HepG2 (cell line): Measurements from ENCODE around the gene COMP. TPM values are rescaled to one million over a fixed set of nuclear protein-coding genes. Genes with fewer than 3 reads are reported as not detected.

Experiments used
- FOXA3 ChIP-seq: IDR thresholded peaks from 2 replicates; pipeline ENCODE4 v1.6.1; 2016; ENCODE audit warnings: missing genetic modification reagents, missing compliant biosample characterization
- FOXC1 ChIP-seq: sonication (generic); formaldehyde crosslinking; IDR thresholded peaks from 2 replicates; pipeline ENCODE4 v1.8.0; 2022; ENCODE audit warnings: mild to moderate bottlenecking, missing genetic modification reagents, borderline replicate concordance
- GABPB1 ChIP-seq: IDR thresholded peaks from 2 replicates; pipeline ENCODE4 v1.6.1; 2016; ENCODE audit warnings: mild to moderate bottlenecking, missing genetic modification reagents, moderate library complexity, missing compliant biosample characterization
- GMEB1 ChIP-seq: sonication (generic); formaldehyde crosslinking; IDR thresholded peaks from 2 replicates; pipeline ENCODE4 v1.5.1; 2020; ENCODE audit warnings: missing genetic modification reagents, mild to moderate bottlenecking, borderline replicate concordance
- GPN1 ChIP-seq: sonication (generic); formaldehyde crosslinking; IDR thresholded peaks from 2 replicates; pipeline ENCODE4 v1.5.1; 2020; ENCODE audit warnings: missing genetic modification reagents, borderline replicate concordance
- IRF2 ChIP-seq: IDR thresholded peaks from 2 replicates; pipeline ENCODE4 v1.6.1; 2018; ENCODE audit warnings: missing genetic modification reagents, missing compliant biosample characterization
- JDP2 ChIP-seq: sonication (generic); formaldehyde crosslinking; IDR thresholded peaks from 2 replicates; pipeline ENCODE4 v1.8.1; 2022; ENCODE audit warnings: missing genetic modification reagents, borderline replicate concordance
- MED8 ChIP-seq: sonication (generic); formaldehyde crosslinking; IDR thresholded peaks from 2 replicates; pipeline ENCODE4 v1.8.1; 2023; ENCODE audit warnings: mild to moderate bottlenecking, missing genetic modification reagents; ENCODE audit not compliant: insufficient replicate concordance
- PHB2 ChIP-seq: fragments of 450-650 bp; IDR thresholded peaks from 2 replicates; pipeline ENCODE4 v1.6.1; 2018; ENCODE audit not compliant: partially characterized antibody
- POLR2AphosphoS5 ChIP-seq: IDR thresholded peaks from 2 replicates; pipeline ENCODE4 v1.6.1; 2012; ENCODE audit warnings: low read depth, low read length
- POLR2G ChIP-seq: fragments of 200-400 bp; formaldehyde crosslinking; IDR thresholded peaks from 2 replicates; pipeline ENCODE4 v1.6.1; 2018; ENCODE audit warnings: mild to moderate bottlenecking, low read depth, low read length, moderate library complexity
- SAFB2 ChIP-seq: sonication (generic); formaldehyde crosslinking; IDR thresholded peaks from 2 replicates; pipeline ENCODE4 v1.5.1; 2020; ENCODE audit warnings: missing genetic modification reagents, low read depth, mild to moderate bottlenecking, borderline replicate concordance
- SAP130 ChIP-seq: IDR thresholded peaks from 2 replicates; pipeline ENCODE4 v1.6.1; 2016; ENCODE audit warnings: low read depth
- TGIF2 ChIP-seq: IDR thresholded peaks from 2 replicates; pipeline ENCODE4 v1.6.1; 2016; ENCODE audit warnings: control low read depth, missing compliant biosample characterization
- ZBTB43 ChIP-seq: sonication (generic); formaldehyde crosslinking; conservative IDR thresholded peaks from 2 replicates; pipeline ENCODE4 v1.4.0; 2020; ENCODE audit warnings: missing genetic modification reagents
- ZFP36L2 ChIP-seq: sonication (generic); formaldehyde crosslinking; IDR thresholded peaks from 2 replicates; pipeline ENCODE4 v1.4.0; 2020; ENCODE audit warnings: missing genetic modification reagents
- ZFY ChIP-seq: sonication (generic); formaldehyde crosslinking; IDR thresholded peaks from 2 replicates; pipeline ENCODE4 v1.4.0; 2020; ENCODE audit warnings: missing genetic modification reagents
- ZMYM3 ChIP-seq: sonication (generic); formaldehyde crosslinking; IDR thresholded peaks from 2 replicates; pipeline ENCODE4 v1.5.1; 2020; ENCODE audit warnings: mild to moderate bottlenecking, missing genetic modification reagents
- ZNF12 ChIP-seq: sonication (generic); formaldehyde crosslinking; IDR thresholded peaks from 2 replicates; pipeline ENCODE4 v1.5.0; 2020; ENCODE audit warnings: missing genetic modification reagents
- ZNF207 ChIP-seq: fragments of 450-650 bp; IDR thresholded peaks from 2 replicates; pipeline ENCODE4 v1.6.1; 2016; ENCODE audit warnings: antibody characterized with exemption, borderline replicate concordance
- ZNF263 ChIP-seq: sonication (generic); formaldehyde crosslinking; IDR thresholded peaks from 2 replicates; pipeline ENCODE4 v1.4.0; 2020; ENCODE audit warnings: missing genetic modification reagents
- ZNF549 ChIP-seq: sonication (generic); formaldehyde crosslinking; IDR thresholded peaks from 2 replicates; pipeline ENCODE4 v1.5.0; 2020; ENCODE audit warnings: missing genetic modification reagents
- ZNF550 ChIP-seq: sonication (generic); formaldehyde crosslinking; IDR thresholded peaks from 2 replicates; pipeline ENCODE4 v1.4.0; 2020; ENCODE audit warnings: mild to moderate bottlenecking, missing genetic modification reagents, borderline replicate concordance
- ZNF564 ChIP-seq: sonication (generic); formaldehyde crosslinking; IDR thresholded peaks from 2 replicates; pipeline ENCODE4 v1.8.1; 2023; ENCODE audit warnings: mild to moderate bottlenecking, missing genetic modification reagents
- ZNF772 ChIP-seq: sonication (generic); formaldehyde crosslinking; IDR thresholded peaks from 2 replicates; pipeline ENCODE4 v1.5.0; 2020; ENCODE audit warnings: mild to moderate bottlenecking, missing genetic modification reagents
- ZSCAN20 ChIP-seq: sonication (generic); formaldehyde crosslinking; IDR thresholded peaks from 2 replicates; pipeline ENCODE4 v1.4.0; 2020; ENCODE audit warnings: missing genetic modification reagents, mild to moderate bottlenecking, borderline replicate concordance
- ZSCAN25 ChIP-seq: sonication (generic); formaldehyde crosslinking; IDR thresholded peaks from 2 replicates; pipeline ENCODE4 v1.8.0; 2022; ENCODE audit warnings: mild to moderate bottlenecking, missing genetic modification reagents
- ZSCAN5A ChIP-seq: sonication (generic); formaldehyde crosslinking; IDR thresholded peaks from 2 replicates; pipeline ENCODE4 v1.8.0; 2022; ENCODE audit warnings: mild to moderate bottlenecking, missing genetic modification reagents, borderline replicate concordance
- polyA plus RNA-seq, 8 experiments: library from polyadenylated mRNA; depleted of rRNA in 3 of 8; stranded (reverse) in 7 of 8; unstranded in 1 of 8; fragments of >200 nt; fragmentation: Illumina TruSeq in 4 of 8; extraction: Trizol in 4 of 8; gene quantifications; 2 replicates each; pipeline versions ENCODE4 v1.2.1 to v1.2.3, GENCODE V29; 2011 to 2016; ENCODE audit warnings: low read depth in 4 of 8, missing spikeins in 1 of 8, mixed read lengths in 1 of 8; ENCODE audit not compliant: insufficient read depth in 1 of 8
- total RNA-seq, 5 experiments: library from RNA; depleted of rRNA; stranded (reverse); fragments of >200 nt; fragmentation: Illumina TruSeq; extraction: Trizol; gene quantifications; 2 replicates each; pipeline ENCODE4 v1.2.3, GENCODE V29; 2016; ENCODE audit warnings: low read depth in 1 of 5

COMP gene
- total and polyA plus RNA-seq, 2 of the 13 experiments (the other 11 are each of a cell fraction or from before 2014, with no cell fraction given): 0.04 to 0.13 TPM

- TF ChIP-seq GMEB1 (CRISPR knock-in tag) (peak; percentile 83), ZFP36L2 (CRISPR knock-in tag) (no peak), POLR2AphosphoS5 (peak; percentile 73), SAFB2 (peak; percentile 39; the same call in 1 of the 2 replicates), FOXC1 (CRISPR knock-in tag) (peak; percentile 66; the same call in 1 of the 2 replicates), ZNF772 (CRISPR knock-in tag) (peak; percentile 40), GPN1 (peak; percentile 17; the same call in 1 of the 2 replicates), SAP130 (CRISPR knock-in tag) (peak; percentile 55), ZSCAN20 (CRISPR knock-in tag) (no peak), FOXA3 (CRISPR knock-in tag) (no peak), ZMYM3 (CRISPR knock-in tag) (peak; percentile 88), ZNF263 (no peak; the same call in 1 of the 2 replicates), ZNF564 (no peak; the same call in 1 of the 2 replicates), GABPB1 (peak; percentile 47), POLR2G (peak; percentile 84), IRF2 (no peak), ZFY (CRISPR knock-in tag) (peak; percentile 100), TGIF2 (CRISPR knock-in tag) (no peak), ZNF549 (no peak), ZBTB43 (CRISPR knock-in tag) (peak; percentile 24; the same call in 1 of the 2 replicates), ZNF550 (CRISPR knock-in tag) (no peak), ZSCAN5A (no peak), PHB2 (no peak), JDP2 (CRISPR knock-in tag) (no peak), ZNF207 (no peak), MED8 (CRISPR knock-in tag) (peak; percentile 35), ZSCAN25 (CRISPR knock-in tag) (peak; percentile 69; the same call in 1 of the 2 replicates), ZNF12 (CRISPR knock-in tag) (no peak)
These were observed 40.6 kb upstream of the COMP start, which contains the start of gene UPF1 (continued) for GRCh38 chr19:18831524-18832305.
